ENCODE data around the gene TMEM106A. TPM values are rescaled to one million over a fixed set of nuclear protein-coding genes. Genes with fewer than 3 reads are reported as not detected.
"Not testable (repeated sequence)": the region's sequence is repeated elsewhere in the genome, so short reads cannot be mapped to it uniquely, and the experiment has no call there.

The TMEM106A gene
- total RNA-seq, 1 donor from 2014 or later = 15.5 TPM

- DNase-seq (ENCODE audit: low spot score) = no peak
Observed at GRCh38 chr17:43215341-43215740, 3.7 kb downstream of the TMEM106A start.

GRCh38 chr17:43216369-43216761 lies 4.7 kb downstream of the TMEM106A start:
- DNase-seq (ENCODE audit: low spot score) = no peak

GRCh38 chr17:43216762-43217613 lies 5.3 kb downstream of the TMEM106A start:
- DNase-seq (ENCODE audit: low spot score) = no peak

DNA sequence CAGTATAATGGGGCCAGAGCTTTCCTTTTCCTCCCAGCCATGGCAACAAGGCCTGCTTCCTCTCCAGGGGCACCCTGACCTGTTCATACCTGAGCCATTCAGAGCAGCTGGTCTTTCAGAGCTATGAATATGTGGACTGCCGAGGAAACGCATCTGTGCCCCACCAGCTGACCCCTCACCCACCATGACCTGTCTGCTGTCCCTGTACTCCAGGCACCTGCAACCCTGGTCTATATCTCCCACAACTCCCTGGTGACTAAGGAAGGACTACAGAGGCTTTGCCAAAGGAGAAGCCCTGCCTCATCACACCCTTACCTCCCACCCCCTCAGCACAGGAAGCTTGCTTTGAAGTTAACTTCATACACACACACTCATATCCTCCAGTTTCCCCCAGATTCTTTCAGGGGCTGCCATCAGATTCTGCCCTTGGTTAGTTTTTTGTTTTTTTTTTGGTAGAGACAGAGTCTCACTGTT lies 6.0 kb downstream of the TMEM106A start:
- DNase-seq (ENCODE audit: low spot score) = no peak

- DNase-seq (ENCODE audit: low spot score) = no peak
Observed at GRCh38 chr17:43219001-43219400, 7.3 kb downstream of the TMEM106A start.

DNA sequence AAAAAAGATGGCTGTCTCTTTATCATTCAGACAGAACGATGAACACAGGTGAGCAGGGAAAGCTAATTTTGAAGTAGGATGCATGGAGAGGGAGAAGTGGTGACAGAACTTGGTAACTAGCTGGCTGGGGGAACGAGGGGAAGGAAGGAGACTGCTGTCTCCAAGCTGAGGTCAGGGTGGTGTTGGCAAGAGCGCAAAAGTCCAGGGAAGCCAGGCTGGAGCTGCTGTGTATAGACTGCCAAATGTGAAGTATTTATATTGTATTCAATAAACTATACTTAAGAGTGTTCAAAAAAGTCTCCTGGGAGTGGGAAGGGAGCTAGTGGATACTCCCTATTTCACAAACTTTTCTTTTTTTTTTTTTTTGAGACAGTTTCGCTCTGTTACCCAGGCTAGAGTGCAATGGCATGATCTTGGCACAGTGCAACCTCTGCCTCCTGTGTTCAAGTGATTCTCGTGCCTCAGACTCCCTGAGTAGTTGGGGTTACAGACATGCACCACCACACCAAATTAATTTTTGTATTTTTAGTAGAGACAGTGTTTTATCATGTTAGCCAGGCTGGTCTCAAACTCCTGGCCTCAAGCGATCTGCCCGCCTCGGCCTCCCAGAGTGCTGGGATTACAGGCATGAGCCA lies 8.2 kb downstream of the TMEM106A start:
- peak; percentile 23 for DNase-seq (ENCODE audit: low spot score)

DNA sequence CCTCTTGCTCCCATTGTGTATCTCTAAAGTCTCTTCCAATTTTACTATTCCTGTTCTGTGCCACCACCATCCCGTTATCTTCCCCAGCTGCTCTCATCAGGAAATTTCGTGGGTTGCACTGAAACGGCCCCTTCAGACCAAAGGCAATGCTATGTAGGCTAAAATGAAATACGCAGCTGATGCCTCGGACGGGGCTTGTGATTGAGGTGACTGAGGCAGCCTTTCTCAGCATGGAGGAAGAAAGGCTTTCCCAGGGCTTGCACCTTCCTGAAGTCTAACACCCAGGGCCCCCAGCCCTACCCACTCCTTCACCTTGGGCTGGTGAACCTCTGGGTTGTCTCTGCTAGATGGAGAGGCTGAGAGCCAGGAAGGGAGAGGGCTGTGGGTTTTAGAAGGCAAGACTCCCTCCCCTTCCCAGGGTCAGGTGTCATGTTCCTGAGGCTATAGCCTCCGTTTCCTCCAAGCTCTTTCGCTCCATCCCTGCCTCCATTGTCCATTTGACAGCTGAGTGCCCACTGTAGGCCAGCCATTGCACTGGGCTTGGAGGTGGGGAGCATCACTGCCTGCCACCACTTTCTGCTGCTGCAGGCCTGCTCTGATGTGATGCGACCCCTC lies 8.9 kb downstream of the TMEM106A start:
- no peak for DNase-seq (ENCODE audit: low spot score)

DNA sequence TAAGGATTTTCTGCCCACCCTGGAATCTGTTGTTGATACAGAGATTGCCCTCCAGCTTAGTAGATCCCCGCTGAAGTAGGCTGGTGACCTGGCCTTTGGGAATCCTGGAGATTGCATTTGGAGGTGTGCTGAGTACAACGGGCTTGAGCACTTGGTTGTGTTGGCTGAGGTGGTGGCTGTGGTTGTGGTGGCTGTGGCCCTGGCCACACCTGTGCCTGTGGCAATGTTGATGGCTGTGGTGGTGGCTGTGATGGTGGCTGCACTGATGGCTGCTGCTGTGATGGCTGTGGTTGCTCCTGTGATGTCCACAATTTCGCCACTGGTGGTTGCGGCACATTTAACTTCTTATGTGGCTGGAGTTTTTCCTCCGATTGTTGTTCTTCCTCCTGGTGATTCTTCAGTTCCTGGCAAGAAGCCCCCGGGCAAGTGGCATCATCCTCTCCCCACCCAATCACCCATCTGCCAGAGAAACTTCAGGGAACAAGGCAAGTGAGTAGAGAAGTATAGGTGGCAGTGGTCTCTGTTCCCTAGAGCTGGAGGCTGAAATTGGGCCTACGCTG lies 12.6 kb downstream of the TMEM106A start:
- no peak for DNase-seq (ENCODE audit: low spot score)

GRCh38 chr17:43226393-43226792 lies 14.7 kb downstream of the TMEM106A start:
- DNase-seq (ENCODE audit: low spot score) = no peak

- DNase-seq (ENCODE audit: low spot score) = not testable (repeated sequence)
Observed at GRCh38 chr17:43228020-43228782, 16.5 kb downstream of the TMEM106A start, which contains the start of gene CCDC200. CCDC200 (minus strand) TSS chr17:43228623; CDS start chr17:43228554, 69 bp downstream.

DNA sequence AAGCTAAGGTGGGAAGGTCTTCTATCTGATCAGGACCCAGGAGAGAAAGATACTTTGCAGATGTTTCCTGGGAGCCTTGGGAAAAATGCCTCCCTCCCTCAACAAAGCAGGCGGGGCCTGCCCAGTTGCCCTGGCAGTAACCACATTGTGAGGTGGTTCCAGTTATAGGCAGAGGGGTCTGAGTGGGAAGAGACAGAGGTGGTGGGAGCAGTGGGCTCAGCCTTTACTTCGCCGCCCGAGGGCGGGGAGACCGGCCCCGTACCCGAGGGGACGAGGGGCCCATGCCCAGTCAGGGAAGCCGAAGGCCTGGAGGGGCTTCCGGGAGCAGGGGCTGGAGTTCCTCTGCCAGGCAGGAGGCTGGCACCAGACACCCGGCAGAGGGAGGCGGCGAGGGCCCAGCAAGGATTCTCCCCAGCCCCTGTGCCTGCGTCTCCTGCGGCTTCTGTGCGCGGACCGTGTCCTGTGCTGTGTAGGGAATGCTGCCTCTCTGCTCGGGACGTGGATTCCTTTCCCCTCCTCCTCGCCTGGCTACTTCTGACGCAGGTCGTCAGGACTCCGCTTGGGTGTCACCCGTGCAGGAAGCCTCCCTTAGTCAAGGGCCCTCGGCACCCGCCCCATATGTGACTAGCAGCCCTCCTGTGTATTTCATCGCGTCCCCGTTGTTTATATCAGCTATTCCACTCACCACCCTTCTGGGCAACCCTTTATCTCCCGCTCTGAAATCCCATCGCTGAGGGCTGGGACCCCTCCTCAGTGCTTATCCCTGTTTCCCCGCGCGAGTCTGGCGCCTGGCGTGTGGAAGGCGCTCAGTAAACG lies 19.7 kb downstream of the TMEM106A start:
- DNase-seq (ENCODE audit: low spot score) = peak; percentile 41

DNA sequence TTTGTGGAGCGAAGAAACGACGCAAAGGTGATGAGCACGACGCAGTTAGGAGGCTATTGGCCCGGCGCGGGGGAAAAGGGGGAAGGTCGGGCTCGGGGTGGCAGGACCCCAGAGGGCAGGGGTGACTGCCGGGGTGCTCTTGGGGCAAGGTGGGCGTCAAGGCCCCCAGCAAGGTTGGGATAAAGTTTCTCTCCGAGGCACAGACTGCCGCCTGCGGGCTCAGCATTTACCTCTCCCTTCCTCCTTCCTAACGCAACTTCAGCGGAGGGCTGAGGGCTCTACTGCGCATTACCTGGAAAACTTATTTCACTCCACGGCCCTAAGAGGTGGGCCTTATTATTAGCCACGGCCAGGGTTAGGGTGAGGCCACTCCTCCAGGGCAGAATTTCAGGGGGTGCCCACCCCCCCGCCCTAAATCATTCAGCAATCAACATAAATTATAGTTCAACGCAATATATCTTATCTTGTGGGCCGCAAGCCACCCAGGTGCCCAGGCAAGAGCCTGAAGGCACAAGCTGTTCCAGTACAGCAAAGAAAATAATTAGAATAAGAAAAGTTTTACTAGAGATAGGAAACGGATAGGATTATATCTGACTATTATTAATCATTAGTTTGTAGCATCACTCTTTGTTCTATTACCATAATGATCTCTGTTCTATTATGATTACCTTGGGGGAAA lies 20.5 kb downstream of the TMEM106A start:
- peak; percentile 84 for DNase-seq (ENCODE audit: low spot score)

- DNase-seq (ENCODE audit: low spot score) = not testable (repeated sequence)
Observed at GRCh38 chr17:43233263-43233662, 21.6 kb downstream of the TMEM106A start.

- not testable (repeated sequence) for DNase-seq (ENCODE audit: low spot score)
Observed at GRCh38 chr17:43233877-43234276, 22.2 kb downstream of the TMEM106A start, which contains the start of gene RNU2-1. RNU2-1 (minus strand) TSS chr17:43233977.

DNA sequence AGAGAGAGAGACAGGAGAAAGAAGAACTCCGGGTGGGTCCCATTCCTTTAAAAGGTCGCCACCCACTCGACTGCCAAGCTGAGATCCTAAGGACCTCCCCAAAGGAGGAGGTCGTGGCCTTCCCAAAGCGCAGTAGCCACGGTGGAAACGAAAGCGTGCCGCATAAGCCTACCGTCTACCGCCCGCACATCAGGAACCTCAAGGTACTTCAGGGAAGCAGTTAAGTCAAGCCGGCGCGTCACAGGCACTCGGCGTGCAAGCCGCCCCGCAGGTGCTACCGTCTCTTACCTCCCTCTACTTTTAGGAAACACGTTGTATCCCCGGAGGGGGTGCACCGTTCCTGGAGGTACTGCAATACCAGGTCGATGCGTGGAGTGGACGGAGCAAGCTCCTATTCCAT lies 27.9 kb downstream of the TMEM106A start:
- not testable (repeated sequence) for DNase-seq (ENCODE audit: low spot score)

DNA sequence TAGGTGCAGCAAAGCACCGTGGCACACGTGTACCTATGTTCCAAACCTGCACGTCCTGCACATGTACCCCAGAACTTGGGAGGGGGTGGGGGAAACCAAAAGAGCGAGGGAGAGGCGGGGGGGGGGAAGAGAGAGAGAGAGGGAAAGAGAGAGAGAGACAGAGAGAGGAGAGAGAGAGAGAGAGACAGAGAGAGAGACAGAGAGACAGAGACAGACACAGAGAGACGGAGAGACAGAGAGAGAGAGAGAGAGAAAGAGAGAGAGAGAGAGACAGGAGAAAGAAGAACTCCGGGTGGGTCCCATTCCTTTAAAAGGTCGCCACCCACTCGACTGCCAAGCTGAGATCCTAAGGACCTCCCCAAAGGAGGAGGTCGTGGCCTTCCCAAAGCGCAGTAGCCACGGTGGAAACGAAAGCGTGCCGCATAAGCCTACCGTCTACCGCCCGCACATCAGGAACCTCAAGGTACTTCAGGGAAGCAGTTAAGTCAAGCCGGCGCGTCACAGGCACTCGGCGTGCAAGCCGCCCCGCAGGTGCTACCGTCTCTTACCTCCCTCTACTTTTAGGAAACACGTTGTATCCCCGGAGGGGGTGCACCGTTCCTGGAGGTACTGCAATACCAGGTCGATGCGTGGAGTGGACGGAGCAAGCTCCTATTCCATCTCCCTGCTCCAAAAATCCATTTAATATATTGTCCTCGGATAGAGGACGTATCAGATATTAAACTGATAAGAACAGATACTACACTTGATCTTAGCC lies 29.1 kb downstream of the TMEM106A start:
- DNase-seq (ENCODE audit: low spot score) = not testable (repeated sequence)

- DNase-seq (ENCODE audit: low spot score) = not testable (repeated sequence)
Observed at GRCh38 chr17:43246456-43246855, 34.8 kb downstream of the TMEM106A start.
